SKM-1 (cell line): ENCODE data around the gene NEURL1.

ENCODE experiments used
- DNase-seq: peaks from one replicate; lab custom pipeline; 2025; ENCODE audit not compliant: unreplicated experiment; lab: John Stamatoyannopoulos, UW

NEURL1 gene

GRCh38 chr10:103544657-103545310 lies 51.3 kb downstream of the NEURL1 start:
- DNase-seq = no peak

- no peak for DNase-seq
Measured at GRCh38 chr10:103545366-103545765, 51.9 kb downstream of the NEURL1 start.

- no peak for DNase-seq
Measured at GRCh38 chr10:103545771-103546281, 52.3 kb downstream of the NEURL1 start.

- no peak for DNase-seq
Measured at GRCh38 chr10:103546401-103546800, 52.9 kb downstream of the NEURL1 start.

DNA sequence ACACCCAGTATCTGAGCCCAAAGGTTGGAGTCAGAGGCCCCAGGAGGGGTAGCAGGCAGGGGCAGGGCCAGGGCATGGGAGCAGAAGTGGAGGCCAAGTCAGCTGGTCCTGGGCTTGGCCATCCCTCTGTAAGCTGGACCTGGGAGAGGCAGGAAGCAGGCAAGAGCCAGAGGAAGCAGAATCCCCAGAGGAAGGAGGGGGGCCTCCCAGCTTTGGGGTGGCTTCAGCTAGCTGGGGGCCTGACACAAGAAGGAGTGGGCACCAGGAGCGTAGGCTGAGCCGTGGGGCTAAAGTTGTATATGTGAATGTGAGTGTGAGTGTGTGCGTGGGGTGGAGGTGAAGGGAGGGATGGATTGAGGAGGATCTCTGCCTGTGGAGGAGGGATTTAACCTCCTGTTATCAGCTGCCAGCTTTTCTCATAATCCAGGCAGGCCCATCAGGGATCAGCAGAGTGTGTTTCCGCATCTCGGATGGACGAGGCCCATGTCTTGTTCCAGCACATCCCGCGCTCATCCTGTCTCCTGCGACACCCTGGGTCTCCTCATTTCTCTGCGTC lies 54.0 kb downstream of the NEURL1 start:
- DNase-seq = no peak

- DNase-seq = no peak
Measured at GRCh38 chr10:103548006-103548405, 54.5 kb downstream of the NEURL1 start.

DNA sequence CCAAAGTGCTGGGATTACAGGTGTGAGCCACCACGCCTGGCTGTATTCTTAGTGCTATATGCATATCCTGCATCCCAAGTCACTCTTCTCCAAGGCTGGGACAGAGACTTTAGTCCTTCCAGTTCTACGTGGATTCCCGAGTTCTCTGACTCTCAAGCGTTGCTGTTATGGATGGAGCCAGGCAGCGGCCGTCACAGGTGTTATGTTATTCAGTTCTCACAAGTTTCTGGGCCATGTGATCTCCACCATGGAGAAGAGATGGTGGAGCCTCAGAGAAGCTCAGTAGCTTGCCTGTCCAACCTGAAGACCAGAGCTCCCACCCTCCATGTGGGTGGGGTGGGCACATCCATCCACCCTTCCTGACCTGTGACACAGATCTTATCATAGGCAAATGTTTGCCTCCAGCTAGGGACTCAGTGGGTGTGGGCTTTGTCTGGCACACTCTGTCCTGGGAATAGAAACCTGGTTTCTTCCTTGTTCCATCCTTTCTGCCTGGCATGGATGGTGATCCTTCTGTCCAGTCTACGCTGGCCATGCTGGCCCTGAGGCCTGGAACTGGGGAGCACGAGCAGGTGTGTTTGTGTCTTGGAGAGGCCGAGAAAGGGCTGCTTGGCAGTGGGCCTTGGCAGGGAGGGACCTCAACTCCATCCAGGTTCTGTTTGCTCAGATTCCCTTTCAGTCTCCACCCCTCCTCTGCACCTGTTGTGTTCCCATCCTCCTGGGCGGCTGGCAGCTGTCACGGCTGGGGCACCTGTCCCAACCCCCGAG lies 55.3 kb downstream of the NEURL1 start:
- no peak for DNase-seq

- no peak for DNase-seq
Measured at GRCh38 chr10:103549349-103549685, 55.8 kb downstream of the NEURL1 start.

- no peak for DNase-seq
Measured at GRCh38 chr10:103550229-103550628, 56.7 kb downstream of the NEURL1 start.

DNA sequence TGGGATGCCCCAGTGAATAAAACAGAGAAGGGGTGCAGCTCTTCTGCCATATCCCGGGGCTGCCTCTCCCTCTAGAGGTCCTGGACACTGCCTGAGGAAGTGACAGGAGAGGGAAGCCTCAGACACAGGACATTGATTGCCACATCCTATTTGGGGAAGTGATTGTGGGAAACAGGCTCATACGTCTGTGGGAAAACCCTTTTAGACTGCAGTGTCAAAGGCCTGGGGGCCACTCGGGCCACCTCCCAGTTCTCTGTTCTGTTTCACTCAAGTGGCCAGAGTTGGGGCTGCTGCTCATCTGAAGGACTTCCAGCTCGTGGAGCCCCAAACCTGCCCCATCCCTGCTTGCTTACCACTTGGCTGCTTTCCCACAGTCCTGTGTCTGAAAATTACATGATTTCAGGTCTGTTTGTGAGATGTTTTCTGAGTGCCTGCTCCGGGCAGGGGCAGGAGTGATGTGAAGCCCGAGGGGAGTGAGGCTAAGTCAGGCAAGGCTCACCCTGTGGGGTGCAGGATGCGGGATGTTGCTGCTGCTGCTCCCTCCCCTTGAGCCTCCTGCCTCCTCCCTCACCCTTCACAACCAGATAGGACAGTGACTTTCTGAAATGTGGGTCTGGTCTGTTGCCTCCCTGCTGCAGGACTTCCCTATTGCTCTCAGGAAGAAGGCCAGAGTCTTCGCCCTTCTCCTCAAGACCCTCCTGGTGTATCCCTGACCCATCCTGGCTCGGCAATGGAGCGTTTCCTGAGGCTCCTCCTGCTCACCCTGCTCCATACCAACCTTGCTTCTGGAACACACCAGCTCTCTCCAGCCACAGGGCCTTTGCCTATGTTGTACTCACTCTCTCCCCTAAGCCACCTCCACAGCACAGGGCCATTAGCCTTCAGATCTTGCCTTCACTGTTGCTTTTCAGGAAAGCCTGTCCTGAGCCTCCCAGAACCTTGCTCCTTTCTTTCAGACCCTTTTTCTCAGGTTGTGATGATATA lies 58.4 kb downstream of the NEURL1 start:
- peak; percentile 65 for DNase-seq

DNA sequence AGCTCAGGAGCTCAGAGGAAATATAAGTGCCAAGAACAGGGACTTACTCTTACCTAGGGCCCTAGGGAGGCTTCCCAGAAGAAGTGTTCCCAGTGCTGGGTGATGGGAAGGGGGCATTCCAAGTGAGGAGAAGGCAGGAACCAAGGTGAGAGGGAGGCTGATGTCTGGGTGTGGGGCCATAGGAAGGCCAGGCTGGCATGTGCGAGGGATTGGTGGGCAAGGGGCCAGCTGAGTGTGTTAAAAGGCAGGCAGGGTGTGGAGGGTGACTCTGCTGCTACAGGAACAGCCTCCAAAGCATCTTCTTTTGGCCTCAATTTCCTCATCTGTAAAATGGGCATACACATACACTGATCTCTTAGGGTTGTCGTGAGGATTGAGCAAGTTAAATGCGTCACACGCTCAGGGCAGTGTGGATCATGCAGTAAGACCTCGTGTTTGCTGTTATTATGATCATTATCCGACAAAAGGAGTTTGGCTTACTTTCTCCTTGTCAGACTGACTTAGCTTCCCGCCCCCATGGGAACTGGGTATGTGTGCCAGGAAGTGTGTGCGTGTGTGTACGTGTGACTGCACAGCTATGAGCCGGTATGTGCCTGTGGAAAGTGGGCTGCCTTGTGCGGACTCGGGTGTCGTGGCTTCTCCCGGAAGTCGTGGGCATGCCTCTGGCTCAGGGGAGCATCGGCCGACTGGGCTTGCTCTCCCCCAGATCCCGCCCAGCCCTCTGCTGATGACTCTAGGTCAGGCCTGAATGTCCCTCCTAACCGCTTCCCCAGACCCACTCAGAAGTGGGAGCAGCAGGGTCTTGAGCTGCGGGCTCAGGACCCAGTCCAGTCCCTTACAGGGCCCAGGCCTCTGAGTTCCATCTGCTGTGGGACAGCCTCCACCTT lies 59.6 kb downstream of the NEURL1 start:
- no peak for DNase-seq

GRCh38 chr10:103553743-103554487 lies 60.4 kb downstream of the NEURL1 start:
- no peak for DNase-seq

GRCh38 chr10:103554488-103555324 lies 61.2 kb downstream of the NEURL1 start:
- DNase-seq = no peak

DNA sequence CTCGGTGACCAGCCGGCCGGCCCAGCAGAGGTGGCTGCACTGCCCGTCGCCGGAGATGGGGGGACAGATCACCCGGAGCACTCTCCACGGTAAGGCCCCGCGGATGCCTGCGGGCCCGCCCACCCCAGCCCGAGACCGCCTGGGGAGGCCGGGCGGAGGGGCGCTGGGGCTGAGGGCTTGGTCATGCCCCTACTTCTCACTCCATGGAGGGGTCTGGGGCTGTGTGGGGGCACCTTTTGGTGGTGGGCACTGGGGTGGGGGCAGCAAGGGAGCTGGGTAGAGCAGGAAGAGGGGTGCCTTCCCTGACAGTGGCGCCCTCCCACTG lies 61.8 kb downstream of the NEURL1 start:
- no peak for DNase-seq

DNA sequence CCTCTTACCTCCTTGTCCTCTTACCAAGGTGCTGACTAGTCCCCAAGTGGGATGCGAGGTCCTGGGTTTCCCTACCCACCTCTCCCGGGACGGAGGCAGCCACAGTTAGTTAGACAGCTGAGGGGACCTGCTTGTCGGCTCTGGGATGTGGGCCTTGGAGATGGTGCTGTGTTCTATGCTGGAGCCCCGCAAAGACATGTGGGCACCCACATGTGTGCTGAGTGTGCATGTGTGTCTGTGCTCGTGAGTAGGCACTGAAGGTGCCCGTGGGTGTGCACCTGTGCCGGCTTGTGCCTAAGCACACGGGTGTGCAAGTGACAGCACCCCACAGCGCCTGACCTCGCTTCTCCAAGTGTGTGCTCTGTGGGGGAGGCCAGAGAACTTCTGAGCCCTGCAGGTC lies 62.2 kb downstream of the NEURL1 start:
- no peak for DNase-seq

- no peak for DNase-seq
Measured at GRCh38 chr10:103556383-103557007, 63.0 kb downstream of the NEURL1 start.

- no peak for DNase-seq
Measured at GRCh38 chr10:103557455-103557854, 64.0 kb downstream of the NEURL1 start.

GRCh38 chr10:103558911-103559310 lies 65.4 kb downstream of the NEURL1 start:
- peak; percentile 38 for DNase-seq
